ENCODE data around the gene PNPLA8.

Gene PNPLA8

DNA sequence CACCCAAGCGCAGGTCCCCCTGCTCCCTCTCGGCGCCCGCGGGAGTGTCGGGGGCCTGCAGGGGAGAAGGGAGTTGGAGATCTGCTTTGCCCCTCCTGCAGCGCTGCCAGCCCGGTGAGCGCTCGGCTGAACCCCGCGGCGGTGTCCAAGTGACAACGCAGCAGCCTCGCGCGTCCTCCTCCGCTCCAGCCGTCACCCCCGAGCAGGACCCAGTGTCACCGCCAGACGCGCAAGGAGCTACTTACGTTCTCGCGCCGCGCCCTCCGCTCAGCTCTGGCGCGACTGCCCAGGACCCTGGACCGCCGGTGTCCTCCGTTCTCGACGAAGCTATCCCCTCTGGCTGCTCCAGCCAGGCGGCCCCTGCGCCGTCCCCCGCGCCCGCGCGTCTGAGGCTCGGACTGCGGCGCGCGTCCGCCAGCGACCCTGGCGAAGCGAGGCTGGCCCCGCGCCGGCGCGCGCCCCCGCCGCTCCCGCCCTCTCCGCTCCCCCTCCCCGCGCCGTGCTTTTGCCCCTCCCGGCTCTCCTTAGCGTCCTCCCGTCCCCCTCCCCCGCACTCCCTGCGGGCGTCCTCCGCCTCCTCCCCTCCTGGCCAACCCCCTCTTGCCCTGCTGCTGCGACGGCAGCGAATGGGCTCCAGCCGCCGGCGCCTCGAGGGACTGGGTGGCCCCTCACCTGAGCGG is 69.8 kb downstream of the PNPLA8 start, which contains the start of gene NRCAM:
Gene NRCAM (minus strand): TSS at position 439 of the 680 bp plus-strand sequence. CDS start 216,372 bp downstream, outside the sequence.
- Histone ChIP-seq H3K18ac (ENCODE audit: low read depth in 1 of 2, low read length in 2 of 2) (no peak within 1 kb of the TSS), H3K4me3 (ENCODE audit: insufficient read depth in 1 of 2, low read depth in 1 of 2, low read length in 2 of 2) (peak within 1 kb of the TSS; percentile 52 to 78), H3K4me2 (ENCODE audit: low read length, poor library complexity, severe bottlenecking) (peak within 1 kb of the TSS; percentile 87), H2BK15ac (ENCODE audit: low read depth, poor library complexity, severe bottlenecking) (no peak within 1 kb of the TSS), H3K36me3 (ENCODE audit: control insufficient read depth in 1 of 2, insufficient read depth in 2 of 2, low read depth in 1 of 2, low read length in 2 of 2) (no peaks in the 10 kb centered on the region), H2BK12ac (ENCODE audit: low read length in 2 of 2) (no peak within 1 kb of the TSS), H3K9ac (ENCODE audit: low read length) (no peak within 1 kb of the TSS), H2AFZ (ENCODE audit: low read depth, low read length) (peak within 1 kb of the TSS; percentile 10), H2BK5ac (ENCODE audit: low read depth, low read length, poor library complexity, severe bottlenecking) (no peak within 1 kb of the TSS), H2BK120ac (ENCODE audit: low read depth, low read length) (no peak within 1 kb of the TSS), H3K79me1 (replicated peaks; ENCODE audit: low read length, poor library complexity, severe bottlenecking) (no peaks in the 10 kb centered on the region), H2AK5ac (ENCODE audit: low read length, severe bottlenecking) (no peak within 1 kb of the TSS), H3K23ac (ENCODE audit: low read length in 2 of 2) (no peak within 1 kb of the TSS), H3K27ac (ENCODE audit: low read length, poor library complexity, severe bottlenecking) (no peak within 1 kb of the TSS), H3K14ac (ENCODE audit: low read length in 2 of 2) (no peak within 1 kb of the TSS), H3K27me3 (ENCODE audit: control insufficient read depth in 1 of 2, insufficient read depth in 1 of 2, low read length in 2 of 2) (peaks cover 52 to 57% of the 10 kb centered on the region in 2 experiments), H4K8ac (ENCODE audit: low read length) (no peak within 1 kb of the TSS), H3K4ac (ENCODE audit: low read depth in 1 of 2, low read length in 2 of 2) (no peak within 1 kb of the TSS), H3K4me1 (ENCODE audit: control insufficient read depth, insufficient read depth, low read depth, low read length) (peaks cover 21% of the 10 kb centered on the region), H4K91ac (ENCODE audit: low read length) (no peak within 1 kb of the TSS), H3K9me3 (ENCODE audit: control insufficient read depth, low read length) (no peaks in the 10 kb centered on the region)
- peak; percentile 39 for DNase-seq
- under 1% methylated on average over 60 of the region's 81 CpGs for WGBS

GRCh38 chr7:108455551-108455997 is 70.4 kb downstream of the PNPLA8 start:
- no peak overlapping the region for H4K8ac ChIP-seq (ENCODE audit: low read length)
- no peak overlapping the region for H3K14ac ChIP-seq (ENCODE audit: low read length in 2 of 2)
- H3K23ac ChIP-seq (ENCODE audit: low read length in 2 of 2): no peak overlapping the region
- no peak overlapping the region for H4K91ac ChIP-seq (ENCODE audit: low read length)
- peaks cover 20% of the 10 kb centered on the region for H3K4me1 ChIP-seq (ENCODE audit: control insufficient read depth, insufficient read depth, low read depth, low read length)
- H3K9me3 ChIP-seq (ENCODE audit: control insufficient read depth, low read length): no peaks in the 10 kb centered on the region
- no peak overlapping the region for H2BK5ac ChIP-seq (ENCODE audit: low read depth, low read length, poor library complexity, severe bottlenecking)
- H2BK120ac ChIP-seq (ENCODE audit: low read depth, low read length): no peak overlapping the region
- H3K4me2 ChIP-seq (ENCODE audit: low read length, poor library complexity, severe bottlenecking): peak overlapping the region; percentile 87
- no peaks in the 10 kb centered on the region for H3K79me1 ChIP-seq (replicated peaks; ENCODE audit: low read length, poor library complexity, severe bottlenecking)
- WGBS: 2% methylated on average over 46 of the region's 47 CpGs
- DNase-seq: no peak
- H2AFZ ChIP-seq (ENCODE audit: low read depth, low read length): no peak overlapping the region
- H3K9ac ChIP-seq (ENCODE audit: low read length): no peak overlapping the region
- H2AK5ac ChIP-seq (ENCODE audit: low read length, severe bottlenecking): no peak overlapping the region
- H2BK15ac ChIP-seq (ENCODE audit: low read depth, poor library complexity, severe bottlenecking): no peak overlapping the region
- no peaks in the 10 kb centered on the region for H3K36me3 ChIP-seq (ENCODE audit: control insufficient read depth in 1 of 2, insufficient read depth in 2 of 2, low read depth in 1 of 2, low read length in 2 of 2)
- no peak overlapping the region for H3K27ac ChIP-seq (ENCODE audit: low read length, poor library complexity, severe bottlenecking)
- H3K27me3 ChIP-seq (ENCODE audit: control insufficient read depth in 1 of 2, insufficient read depth in 1 of 2, low read length in 2 of 2): peaks cover 52 to 62% of the 10 kb centered on the region in 2 experiments
- no peak overlapping the region for H2BK12ac ChIP-seq (ENCODE audit: low read length in 2 of 2)
- no peak overlapping the region for H3K4ac ChIP-seq (ENCODE audit: low read depth in 1 of 2, low read length in 2 of 2)
- no peak overlapping the region for H3K18ac ChIP-seq (ENCODE audit: low read depth in 1 of 2, low read length in 2 of 2)
- H3K4me3 ChIP-seq (ENCODE audit: insufficient read depth in 1 of 2, low read depth in 1 of 2, low read length in 2 of 2): peak overlapping the region; percentile 52 to 78

GRCh38 chr7:108454674-108455550 is 71.0 kb downstream of the PNPLA8 start:
- no peaks in the 10 kb centered on the region for H3K36me3 ChIP-seq (ENCODE audit: control insufficient read depth in 1 of 2, insufficient read depth in 2 of 2, low read depth in 1 of 2, low read length in 2 of 2)
- peak overlapping the region; percentile 49 to 78 for H3K4me3 ChIP-seq (ENCODE audit: insufficient read depth in 1 of 2, low read depth in 1 of 2, low read length in 2 of 2)
- H2AFZ ChIP-seq (ENCODE audit: low read depth, low read length): peak overlapping the region; percentile 5
- H3K9ac ChIP-seq (ENCODE audit: low read length): peak overlapping the region; percentile 28
- DNase-seq: peak; percentile 22
- H3K4me1 ChIP-seq (ENCODE audit: control insufficient read depth, insufficient read depth, low read depth, low read length): peaks cover 20% of the 10 kb centered on the region
- H3K27ac ChIP-seq (ENCODE audit: low read length, poor library complexity, severe bottlenecking): no peak overlapping the region
- no peak overlapping the region for H4K91ac ChIP-seq (ENCODE audit: low read length)
- no peak overlapping the region for H2BK120ac ChIP-seq (ENCODE audit: low read depth, low read length)
- H4K8ac ChIP-seq (ENCODE audit: low read length): no peak overlapping the region
- no peak overlapping the region for H3K23ac ChIP-seq (ENCODE audit: low read length in 2 of 2)
- H3K9me3 ChIP-seq (ENCODE audit: control insufficient read depth, low read length): no peaks in the 10 kb centered on the region
- peak overlapping the region; percentile 87 for H3K4me2 ChIP-seq (ENCODE audit: low read length, poor library complexity, severe bottlenecking)
- no peak overlapping the region for H3K18ac ChIP-seq (ENCODE audit: low read depth in 1 of 2, low read length in 2 of 2)
- H3K4ac ChIP-seq (ENCODE audit: low read depth in 1 of 2, low read length in 2 of 2): no peak overlapping the region
- H2BK12ac ChIP-seq (ENCODE audit: low read length in 2 of 2): no peak overlapping the region
- no peak overlapping the region for H3K14ac ChIP-seq (ENCODE audit: low read length in 2 of 2)
- H3K79me1 ChIP-seq (replicated peaks; ENCODE audit: low read length, poor library complexity, severe bottlenecking): no peaks in the 10 kb centered on the region
- no peak overlapping the region for H2BK15ac ChIP-seq (ENCODE audit: low read depth, poor library complexity, severe bottlenecking)
- under 1% methylated on average over 64 of the region's 72 CpGs for WGBS
- H3K27me3 ChIP-seq (ENCODE audit: control insufficient read depth in 1 of 2, insufficient read depth in 1 of 2, low read length in 2 of 2): peaks cover 52 to 62% of the 10 kb centered on the region in 2 experiments
- H2BK5ac ChIP-seq (ENCODE audit: low read depth, low read length, poor library complexity, severe bottlenecking): no peak overlapping the region
- H2AK5ac ChIP-seq (ENCODE audit: low read length, severe bottlenecking): no peak overlapping the region

DNA sequence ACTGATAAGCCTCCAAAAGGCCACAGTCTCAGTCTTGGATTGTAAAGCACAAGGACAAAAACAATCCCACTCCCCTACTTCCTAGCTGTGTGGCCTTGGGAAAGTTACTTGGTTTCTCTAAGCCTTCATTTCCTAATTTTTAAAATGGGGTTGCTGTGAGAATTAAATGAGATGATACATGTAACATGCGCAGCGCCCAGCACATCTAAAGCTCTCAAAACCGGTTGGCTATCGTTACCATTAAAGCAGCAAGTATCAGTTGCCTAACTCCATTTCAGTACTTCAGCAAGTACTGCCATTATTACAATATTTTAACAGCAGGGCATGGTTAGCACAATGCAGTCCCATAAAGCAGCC is 71.6 kb downstream of the PNPLA8 start:
- peaks cover 52 to 59% of the 10 kb centered on the region in 2 experiments for H3K27me3 ChIP-seq (ENCODE audit: control insufficient read depth in 1 of 2, insufficient read depth in 1 of 2, low read length in 2 of 2)
- no peak overlapping the region for H2BK15ac ChIP-seq (ENCODE audit: low read depth, poor library complexity, severe bottlenecking)
- peak overlapping the region; percentile 87 for H3K4me2 ChIP-seq (ENCODE audit: low read length, poor library complexity, severe bottlenecking)
- H3K4me3 ChIP-seq (ENCODE audit: insufficient read depth in 1 of 2, low read depth in 1 of 2, low read length in 2 of 2): peak overlapping the region in 1 of 2 experiments; percentile 78
- no peak for DNase-seq
- H3K4ac ChIP-seq (ENCODE audit: low read depth in 1 of 2, low read length in 2 of 2): no peak overlapping the region
- peaks cover 20% of the 10 kb centered on the region for H3K4me1 ChIP-seq (ENCODE audit: control insufficient read depth, insufficient read depth, low read depth, low read length)
- no peak overlapping the region for H2BK120ac ChIP-seq (ENCODE audit: low read depth, low read length)
- no peak overlapping the region for H3K23ac ChIP-seq (ENCODE audit: low read length in 2 of 2)
- H3K36me3 ChIP-seq (ENCODE audit: control insufficient read depth in 1 of 2, insufficient read depth in 2 of 2, low read depth in 1 of 2, low read length in 2 of 2): no peaks in the 10 kb centered on the region
- no peaks in the 10 kb centered on the region for H3K79me1 ChIP-seq (replicated peaks; ENCODE audit: low read length, poor library complexity, severe bottlenecking)
- no peak overlapping the region for H2BK5ac ChIP-seq (ENCODE audit: low read depth, low read length, poor library complexity, severe bottlenecking)
- H2BK12ac ChIP-seq (ENCODE audit: low read length in 2 of 2): no peak overlapping the region
- no peak overlapping the region for H3K18ac ChIP-seq (ENCODE audit: low read depth in 1 of 2, low read length in 2 of 2)
- no peak overlapping the region for H2AFZ ChIP-seq (ENCODE audit: low read depth, low read length)
- no peak overlapping the region for H3K14ac ChIP-seq (ENCODE audit: low read length in 2 of 2)
- no peak overlapping the region for H2AK5ac ChIP-seq (ENCODE audit: low read length, severe bottlenecking)
- peak overlapping the region; percentile 28 for H3K9ac ChIP-seq (ENCODE audit: low read length)
- H4K91ac ChIP-seq (ENCODE audit: low read length): no peak overlapping the region
- H3K27ac ChIP-seq (ENCODE audit: low read length, poor library complexity, severe bottlenecking): no peak overlapping the region
- H4K8ac ChIP-seq (ENCODE audit: low read length): no peak overlapping the region
- H3K9me3 ChIP-seq (ENCODE audit: control insufficient read depth, low read length): no peaks in the 10 kb centered on the region
- WGBS: 45% methylated on average over 4 of the region's 4 CpGs
